Vagina (tissue), 2 donors: ENCODE data around the gene SLC12A7.

Experiments
- POLR2A ChIP-seq, 2 donors: fragments of 450-650 bp; IDR thresholded peaks; one replicate each; pipeline ENCODE4 v1.6.1; 2017; ENCODE audit warnings: antibody characterized with exemption in 2 of 2, mild to moderate bottlenecking in 2 of 2, moderate library complexity in 2 of 2
- POLR2AphosphoS5 ChIP-seq, 2 donors: sonication (generic); formaldehyde crosslinking; IDR thresholded peaks; one replicate each; pipeline ENCODE4 v1.9.0; 2017; ENCODE audit warnings: antibody characterized with exemption in 2 of 2, mild to moderate bottlenecking in 2 of 2, low read depth in 1 of 2; ENCODE audit not compliant: insufficient read depth in 1 of 2
- TF ChIP-seq, protein P1 (sequence below), 3 experiments: fragments of 450-650 bp in 2 of 3; fragments of 200-600 bp in 1 of 3; sonication (generic) in 1 of 3; IDR thresholded peaks; one replicate each; pipeline ENCODE4 v1.5.1; 2017 to 2019; ENCODE audit warnings: antibody characterized with exemption in 3 of 3, mild to moderate bottlenecking in 2 of 3, moderate library complexity in 2 of 3

DNA sequence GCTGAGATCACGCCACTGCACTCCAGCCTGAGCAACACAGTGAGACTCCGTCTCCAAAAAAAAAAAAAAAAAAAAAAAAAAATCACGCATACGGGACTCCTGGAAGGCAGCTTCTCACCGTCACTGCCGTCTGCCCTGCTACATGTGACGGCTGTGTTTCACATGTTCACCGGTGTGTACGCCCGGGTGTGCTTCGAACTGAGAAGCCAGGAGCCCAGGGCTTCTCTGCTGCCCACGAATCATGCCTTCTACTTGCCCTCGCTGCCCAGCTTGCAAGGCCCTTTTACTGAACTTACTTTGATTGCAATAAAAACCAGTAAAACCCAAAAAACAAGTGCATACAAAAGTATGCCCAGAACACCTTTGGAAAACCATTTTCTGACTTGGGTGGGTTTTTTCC lies 109.0 kb downstream of the SLC12A7 start:
- TF ChIP-seq, protein P1, sequence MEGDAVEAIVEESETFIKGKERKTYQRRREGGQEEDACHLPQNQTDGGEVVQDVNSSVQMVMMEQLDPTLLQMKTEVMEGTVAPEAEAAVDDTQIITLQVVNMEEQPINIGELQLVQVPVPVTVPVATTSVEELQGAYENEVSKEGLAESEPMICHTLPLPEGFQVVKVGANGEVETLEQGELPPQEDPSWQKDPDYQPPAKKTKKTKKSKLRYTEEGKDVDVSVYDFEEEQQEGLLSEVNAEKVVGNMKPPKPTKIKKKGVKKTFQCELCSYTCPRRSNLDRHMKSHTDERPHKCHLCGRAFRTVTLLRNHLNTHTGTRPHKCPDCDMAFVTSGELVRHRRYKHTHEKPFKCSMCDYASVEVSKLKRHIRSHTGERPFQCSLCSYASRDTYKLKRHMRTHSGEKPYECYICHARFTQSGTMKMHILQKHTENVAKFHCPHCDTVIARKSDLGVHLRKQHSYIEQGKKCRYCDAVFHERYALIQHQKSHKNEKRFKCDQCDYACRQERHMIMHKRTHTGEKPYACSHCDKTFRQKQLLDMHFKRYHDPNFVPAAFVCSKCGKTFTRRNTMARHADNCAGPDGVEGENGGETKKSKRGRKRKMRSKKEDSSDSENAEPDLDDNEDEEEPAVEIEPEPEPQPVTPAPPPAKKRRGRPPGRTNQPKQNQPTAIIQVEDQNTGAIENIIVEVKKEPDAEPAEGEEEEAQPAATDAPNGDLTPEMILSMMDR (IDR thresholded peaks at IDR 0.05), result no peak
- TF ChIP-seq POLR2AphosphoS5 (IDR thresholded peaks at IDR 0.05; ENCODE audit: insufficient read depth in 1 of 2, low read depth in 1 of 2) (no peak), POLR2A (IDR thresholded peaks at IDR 0.05) (no peak)
